GM12873 (cell line): Measurements from ENCODE around the gene GOLGA5.

ENCODE experiments used
- TF ChIP-seq, protein P1 (sequence below): IDR thresholded peaks from 2 replicates; pipeline ENCODE4 v1.5.1; 2012; ENCODE audit warnings: low read depth, mild to moderate bottlenecking, moderate library complexity, low read length, control low read depth; ENCODE audit not compliant: insufficient read depth; ENCODE audit errors: missing control alignments

GOLGA5 gene

DNA sequence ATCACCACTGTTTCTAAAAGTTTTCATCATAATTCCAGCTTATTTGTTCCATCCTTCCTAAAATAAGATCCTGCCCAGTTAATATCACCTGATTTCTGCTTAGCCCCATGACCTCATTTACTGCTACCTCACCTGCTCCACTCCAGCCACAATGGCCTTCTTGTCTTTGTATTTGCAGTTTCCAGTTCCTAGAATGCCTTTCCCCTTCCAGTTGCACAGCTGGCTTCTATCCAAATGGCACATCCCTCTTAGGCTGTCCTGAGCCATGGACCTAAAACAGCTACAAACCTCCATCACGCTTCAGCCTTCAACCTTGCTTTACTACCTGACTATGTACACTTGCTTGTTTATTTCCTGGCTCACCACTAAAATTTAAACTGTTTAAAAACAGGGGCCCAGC, 39.1 kb upstream of the GOLGA5 start:
- TF ChIP-seq, protein P1, sequence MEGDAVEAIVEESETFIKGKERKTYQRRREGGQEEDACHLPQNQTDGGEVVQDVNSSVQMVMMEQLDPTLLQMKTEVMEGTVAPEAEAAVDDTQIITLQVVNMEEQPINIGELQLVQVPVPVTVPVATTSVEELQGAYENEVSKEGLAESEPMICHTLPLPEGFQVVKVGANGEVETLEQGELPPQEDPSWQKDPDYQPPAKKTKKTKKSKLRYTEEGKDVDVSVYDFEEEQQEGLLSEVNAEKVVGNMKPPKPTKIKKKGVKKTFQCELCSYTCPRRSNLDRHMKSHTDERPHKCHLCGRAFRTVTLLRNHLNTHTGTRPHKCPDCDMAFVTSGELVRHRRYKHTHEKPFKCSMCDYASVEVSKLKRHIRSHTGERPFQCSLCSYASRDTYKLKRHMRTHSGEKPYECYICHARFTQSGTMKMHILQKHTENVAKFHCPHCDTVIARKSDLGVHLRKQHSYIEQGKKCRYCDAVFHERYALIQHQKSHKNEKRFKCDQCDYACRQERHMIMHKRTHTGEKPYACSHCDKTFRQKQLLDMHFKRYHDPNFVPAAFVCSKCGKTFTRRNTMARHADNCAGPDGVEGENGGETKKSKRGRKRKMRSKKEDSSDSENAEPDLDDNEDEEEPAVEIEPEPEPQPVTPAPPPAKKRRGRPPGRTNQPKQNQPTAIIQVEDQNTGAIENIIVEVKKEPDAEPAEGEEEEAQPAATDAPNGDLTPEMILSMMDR: no peak

DNA sequence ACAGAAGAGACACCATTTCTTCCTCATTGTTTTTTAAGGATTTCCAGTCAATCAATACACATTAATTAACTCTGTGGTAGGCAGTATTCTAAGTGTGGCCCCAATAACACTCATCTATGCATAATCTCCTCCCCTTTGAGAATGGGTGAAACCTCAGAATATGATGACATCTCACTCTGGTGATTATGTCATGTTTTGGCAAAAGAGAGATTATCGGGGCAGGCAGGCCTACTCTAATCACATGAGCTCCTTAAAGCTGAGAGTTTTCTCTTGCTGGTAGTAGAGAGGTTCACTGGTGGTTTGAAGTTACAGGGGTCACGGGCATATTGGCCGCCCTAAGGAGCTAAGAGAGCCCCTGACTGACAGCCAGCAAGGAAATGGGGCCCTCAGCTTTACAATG, 38.6 kb upstream of the GOLGA5 start:
- TF ChIP-seq, protein P1: no peak

DNA sequence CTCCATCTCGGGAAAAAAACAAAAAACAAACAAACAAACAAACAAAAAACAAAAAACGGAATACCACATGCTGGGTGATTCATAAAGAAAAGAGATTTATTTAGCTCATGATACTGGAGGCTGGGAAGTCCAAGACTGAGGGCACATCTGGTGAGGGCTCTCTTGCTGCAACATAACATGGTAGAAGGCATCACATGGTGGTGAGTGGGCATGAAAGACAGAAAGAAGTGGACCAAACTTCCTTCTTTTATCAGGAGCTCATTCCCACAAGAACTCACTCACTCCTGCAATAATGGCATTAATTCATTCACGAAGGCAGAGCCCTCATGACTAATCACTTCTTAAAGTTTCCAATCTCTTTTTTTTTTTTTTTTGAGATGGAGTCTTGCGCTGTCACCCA, 37.7 kb upstream of the GOLGA5 start:
- TF ChIP-seq, protein P1: no peak

DNA sequence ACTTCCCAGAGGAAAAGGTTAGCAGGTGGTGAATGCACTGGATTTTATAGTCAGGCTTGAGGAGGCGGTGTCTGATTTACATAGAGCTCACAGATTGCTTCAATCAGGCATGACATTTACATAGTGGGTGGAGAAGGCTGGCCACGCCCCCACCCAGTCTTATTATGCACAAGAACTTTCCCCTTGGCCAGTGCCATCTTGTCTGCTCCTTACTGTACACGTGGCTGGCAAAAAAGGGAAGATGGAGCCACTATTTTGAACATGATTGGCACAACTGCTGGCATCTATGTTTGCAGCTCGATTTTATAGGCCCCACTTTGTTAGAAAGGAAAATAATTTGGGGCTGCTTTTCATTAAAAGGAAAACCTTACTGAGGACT, 34.8 kb upstream of the GOLGA5 start:
- TF ChIP-seq, protein P1: no peak

DNA sequence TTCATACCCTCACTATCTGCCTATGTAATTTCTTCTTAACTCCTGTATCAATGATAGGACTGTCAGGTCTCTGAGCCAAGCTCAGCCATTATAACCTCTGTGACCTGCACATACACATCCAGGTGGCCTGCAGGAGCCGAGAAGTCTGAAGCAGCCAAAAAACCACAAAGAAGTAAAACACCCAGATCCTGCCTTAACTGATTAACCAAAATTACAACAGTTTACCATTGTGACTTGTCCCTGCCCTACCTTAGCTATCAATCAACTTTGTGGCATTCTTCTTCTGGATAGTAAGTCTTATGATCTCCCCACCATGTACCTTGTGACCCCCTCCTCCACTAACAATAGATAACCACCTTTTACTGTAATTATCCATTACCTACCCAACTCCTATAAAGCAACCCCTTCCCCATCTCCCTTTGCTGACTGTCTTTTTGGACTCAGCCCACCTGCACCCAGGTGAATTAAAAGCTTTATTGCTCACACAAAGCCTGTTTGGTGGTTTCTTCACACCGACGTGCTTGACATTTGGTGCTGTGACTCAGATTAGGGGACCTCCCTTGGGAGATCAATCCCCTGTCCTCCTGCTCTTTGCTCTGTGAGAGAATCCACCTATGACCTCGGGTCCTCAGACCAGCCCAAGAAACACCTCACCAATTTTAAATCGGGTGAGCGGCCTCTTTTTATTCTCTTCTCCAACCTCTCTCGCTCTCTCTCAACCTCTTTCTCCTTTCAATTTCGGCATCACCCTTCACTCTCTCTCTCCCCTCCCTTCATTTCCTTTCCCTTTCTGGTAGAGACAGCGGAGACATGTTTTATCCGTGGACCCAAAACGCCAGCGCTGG, 34.2 kb upstream of the GOLGA5 start:
- TF ChIP-seq, protein P1: no peak

DNA sequence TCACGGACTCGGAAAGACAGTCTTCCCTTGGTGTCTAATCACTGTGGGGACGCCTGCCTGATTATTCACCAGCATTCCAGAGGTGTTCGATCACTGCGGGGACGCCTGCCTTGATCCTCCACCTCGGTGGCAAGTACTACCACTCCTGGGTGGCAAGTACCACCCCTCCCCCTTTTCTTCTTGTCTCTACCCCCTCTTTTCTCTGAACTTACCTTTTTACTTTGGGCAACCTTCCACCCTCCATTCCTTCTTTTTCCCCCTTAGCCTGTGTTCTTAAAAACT, 33.6 kb upstream of the GOLGA5 start:
- TF ChIP-seq, protein P1: no peak

DNA sequence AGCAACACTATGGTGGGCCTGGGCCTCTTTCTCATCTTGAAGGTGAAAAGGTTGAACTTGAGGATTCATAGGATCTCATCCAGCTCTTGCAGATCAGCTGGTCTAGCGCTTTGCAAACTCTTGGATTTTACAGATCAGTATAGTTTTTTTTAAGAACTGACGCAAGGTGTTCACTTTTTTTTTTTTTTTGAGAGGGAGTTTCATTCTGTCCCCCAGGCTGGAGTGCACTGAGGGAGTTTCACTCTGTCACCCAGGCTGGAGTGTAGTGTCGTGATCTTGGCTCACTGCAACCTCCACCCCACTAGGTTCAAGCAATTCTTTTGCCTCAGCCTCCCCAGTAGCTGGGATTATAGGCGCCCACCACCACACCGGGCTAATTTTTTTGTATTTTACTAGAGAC, 25.3 kb upstream of the GOLGA5 start:
- TF ChIP-seq, protein P1: no peak
